HG02852 (cell line): ENCODE results near the gene CFAP157.

Experiments used
- ATAC-seq: cut with Tn5 transposase; IDR thresholded peaks from one replicate; pipeline ENCODE4 v1.9.1; 2021; ENCODE audit warnings: mild to moderate bottlenecking, moderate library complexity; ENCODE audit not compliant: unreplicated experiment

Gene CFAP157

DNA sequence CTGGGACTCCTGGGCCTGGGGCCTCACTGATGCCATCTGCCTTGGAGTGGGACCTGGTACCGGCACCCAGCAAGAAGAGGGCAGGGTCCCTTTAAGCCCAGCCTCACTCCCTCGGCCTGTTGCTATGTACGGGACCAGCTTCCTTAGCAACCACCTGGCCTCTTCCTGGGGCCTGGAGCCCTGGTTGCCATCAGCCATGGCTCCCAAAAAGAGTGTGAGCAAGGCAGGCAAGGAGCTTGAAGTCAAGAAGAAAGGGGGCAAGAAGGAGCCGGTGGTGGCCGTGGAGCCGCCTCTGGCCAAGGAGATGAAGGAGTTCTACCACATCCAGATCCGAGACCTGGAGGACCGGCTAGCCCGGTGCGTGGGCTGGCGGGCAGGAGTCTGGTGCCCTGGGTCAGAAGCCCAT is at the start of gene CFAP157:
Gene CFAP157, plus strand, starts transcription at position 153 of the 406 bp plus-strand sequence. Its CDS starts 44 bp downstream, at position 197.
- ATAC-seq: no peak

DNA sequence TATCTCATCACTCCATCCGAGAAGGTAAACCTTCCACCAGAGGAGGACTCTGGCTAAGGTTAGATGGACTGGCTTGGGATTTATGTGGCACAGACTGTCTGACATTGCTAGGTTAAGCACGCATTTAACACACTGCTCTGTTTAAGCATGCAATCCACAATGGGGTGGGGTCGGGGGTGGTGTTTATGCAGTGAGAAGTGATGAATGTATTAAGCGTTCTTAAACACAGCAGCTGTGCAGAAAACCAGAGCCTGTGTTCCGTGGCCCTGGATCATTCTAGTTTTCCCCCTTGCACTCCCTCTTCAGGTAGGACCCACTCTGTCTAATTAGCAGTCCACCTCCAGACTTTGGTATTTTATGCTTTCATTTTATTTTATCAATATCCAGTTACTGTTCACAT is 48.4 kb upstream of the CFAP157 start:
- no peak for ATAC-seq

DNA sequence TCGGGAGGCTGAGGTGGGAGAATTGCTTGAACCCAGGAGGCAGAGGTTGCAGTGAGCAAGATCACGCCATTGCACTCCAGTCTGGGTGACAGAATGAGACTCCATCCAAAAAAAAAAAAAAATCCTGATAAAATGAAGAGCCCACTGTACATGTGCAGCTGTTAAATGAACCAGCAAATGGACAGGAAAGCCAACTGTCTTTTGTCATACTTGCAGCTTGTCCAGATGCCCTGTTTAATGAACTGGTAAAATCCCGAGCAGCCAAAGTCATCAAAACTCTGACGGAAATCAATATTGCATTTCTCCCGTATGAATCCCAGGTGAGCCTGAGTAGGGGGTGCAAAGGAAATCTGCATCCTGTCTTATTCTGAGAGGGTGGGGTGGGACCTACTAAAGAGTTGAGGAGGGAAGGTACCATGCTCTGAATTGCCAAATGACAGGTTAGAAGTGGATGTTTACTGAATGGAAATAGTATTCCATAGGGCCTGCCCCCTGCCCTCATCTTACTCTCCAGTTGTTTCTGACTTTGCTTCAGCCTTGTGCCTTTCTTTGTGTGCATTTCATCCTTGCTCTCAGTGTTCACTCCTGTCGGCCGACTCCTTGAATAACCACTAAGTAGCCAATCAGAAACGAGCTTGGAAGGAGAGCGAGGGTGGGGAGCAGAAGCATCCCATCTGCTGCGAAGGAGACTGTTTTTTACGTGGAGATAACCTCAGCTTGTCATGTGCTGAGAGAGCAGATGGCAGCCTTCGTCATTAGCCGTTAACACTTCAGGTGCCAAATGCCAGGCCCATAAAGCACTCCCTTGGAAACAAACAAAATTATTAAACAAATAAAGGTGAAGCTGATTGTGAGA is 45.7 kb upstream of the CFAP157 start:
- ATAC-seq: no peak

DNA sequence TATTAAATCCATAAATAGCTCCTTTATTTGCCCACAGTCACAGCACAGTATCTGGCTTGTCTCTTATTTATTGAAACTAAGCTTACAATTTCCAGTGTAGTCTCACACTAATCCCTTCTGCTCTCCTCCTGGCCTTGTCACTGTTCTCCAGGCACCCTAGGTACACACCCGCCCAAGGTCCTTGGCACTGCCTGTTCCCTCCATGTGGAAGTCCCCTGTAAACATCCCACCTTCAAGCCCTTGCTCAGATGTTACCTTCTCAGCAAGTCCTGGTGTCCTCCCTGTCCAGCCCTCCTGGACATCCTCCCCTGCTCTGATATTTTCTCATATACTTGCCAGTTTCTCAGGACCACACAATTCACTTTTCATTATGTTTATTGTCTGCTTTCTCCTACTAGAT is 44.2 kb upstream of the CFAP157 start:
- ATAC-seq: no peak

DNA sequence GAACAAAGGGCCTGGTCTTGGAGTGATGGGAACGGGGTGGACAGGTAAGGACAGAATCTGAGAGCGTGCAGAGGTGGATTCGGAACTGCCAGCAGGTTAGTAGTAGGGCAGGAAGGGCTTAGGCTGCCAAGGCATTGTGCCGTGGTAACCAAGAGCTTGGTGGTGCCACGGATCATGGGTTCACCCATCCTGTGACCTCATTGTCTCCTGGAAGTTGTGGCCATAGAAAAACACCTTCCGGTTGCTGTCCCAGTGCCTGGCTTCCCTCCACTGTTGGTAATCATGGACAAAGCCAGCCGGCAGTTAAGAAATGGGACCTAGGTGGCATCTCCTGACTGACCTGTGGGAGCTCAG is 42.5 kb upstream of the CFAP157 start:
- ATAC-seq: no peak

DNA sequence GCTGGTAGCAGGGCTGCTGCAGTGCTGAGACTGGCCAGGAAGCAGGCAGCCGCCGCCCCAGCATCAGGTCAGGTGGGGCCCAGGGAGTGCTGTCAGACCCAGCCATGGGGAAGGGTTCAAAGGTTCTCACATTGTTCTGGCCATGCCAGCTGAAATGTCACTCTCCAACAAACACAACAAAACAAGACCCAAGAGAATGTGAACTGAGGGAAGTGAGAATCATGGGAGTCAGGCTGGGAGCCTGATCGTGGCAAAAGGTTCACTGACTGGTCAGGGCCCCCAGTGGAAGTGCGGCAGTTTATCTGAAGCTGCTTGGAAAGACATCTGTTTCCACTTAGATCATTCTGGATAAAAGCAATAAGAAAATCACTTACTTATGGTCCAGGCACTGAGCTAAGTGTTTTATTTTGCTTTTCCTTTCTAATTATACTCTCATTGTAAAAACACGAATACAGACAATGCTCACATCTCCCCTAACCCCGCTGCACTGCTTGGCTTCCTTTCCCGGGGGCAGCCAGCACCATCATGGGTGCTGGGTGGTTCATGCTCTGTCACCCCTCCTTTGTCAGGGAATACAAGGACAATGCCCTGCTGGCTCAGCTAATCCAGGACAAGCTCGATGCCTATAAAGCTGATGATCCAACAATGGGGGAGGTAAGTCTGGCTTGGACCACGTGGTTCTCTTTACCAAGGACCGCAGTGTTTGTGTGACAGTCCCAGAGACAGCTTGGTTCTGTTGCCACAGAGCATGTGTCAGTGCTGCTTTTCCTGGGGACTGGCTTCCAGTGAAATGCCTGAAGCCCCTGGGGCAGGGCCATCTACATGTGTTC is 41.9 kb upstream of the CFAP157 start:
- ATAC-seq: no peak

DNA sequence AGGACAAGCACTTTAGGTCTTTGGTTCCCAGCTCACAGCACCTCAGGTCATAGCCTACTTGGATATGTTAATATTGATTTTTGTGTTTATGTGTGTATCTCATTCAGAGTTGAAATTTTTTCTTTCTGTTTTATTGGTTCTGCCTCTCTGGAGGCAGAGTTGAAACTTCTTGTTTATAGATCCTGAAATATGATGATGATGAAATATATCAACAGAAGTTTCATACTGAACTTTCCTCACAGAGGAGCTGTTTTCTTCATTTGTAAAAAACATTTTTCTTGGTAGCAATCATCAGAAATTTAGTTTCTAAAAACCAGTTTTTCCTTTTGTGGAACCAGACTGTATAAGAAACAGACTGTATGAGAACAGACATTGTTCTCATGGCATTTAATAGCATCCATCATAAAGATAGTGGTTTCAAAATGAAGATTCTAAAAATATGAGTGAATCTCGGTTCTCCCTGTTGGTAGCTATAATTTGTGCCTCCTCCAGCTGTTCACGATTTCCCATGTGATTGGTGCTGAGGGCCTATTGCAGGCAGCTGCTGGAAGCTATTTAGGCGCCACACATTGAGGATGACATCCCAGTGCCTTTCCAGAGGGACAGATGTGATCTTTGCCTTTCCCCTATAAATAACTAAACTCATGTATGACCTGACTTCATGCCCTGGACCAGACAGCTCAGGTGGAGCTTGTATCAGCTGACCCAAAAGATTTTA is 39.5 kb upstream of the CFAP157 start:
- ATAC-seq: no peak

DNA sequence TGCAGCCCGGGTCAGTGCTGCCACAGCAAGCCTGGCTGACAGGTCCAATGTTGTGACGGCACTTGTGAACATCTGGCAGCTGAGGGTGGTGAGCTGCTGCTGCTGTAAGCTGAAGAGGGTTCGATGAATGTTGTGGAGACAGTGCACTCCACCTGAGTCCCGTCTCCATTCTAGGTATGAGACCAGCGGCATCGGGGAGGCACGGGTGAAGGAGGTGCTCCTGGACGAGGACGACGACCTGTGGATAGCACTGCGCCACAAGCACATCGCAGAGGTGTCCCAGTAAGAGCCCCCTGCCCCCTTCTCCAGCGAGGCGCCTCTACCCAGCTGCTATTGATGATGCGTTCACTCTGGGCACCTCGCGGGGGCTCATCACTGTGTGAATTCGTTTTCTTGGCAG is 38.9 kb upstream of the CFAP157 start:
- no peak for ATAC-seq

DNA sequence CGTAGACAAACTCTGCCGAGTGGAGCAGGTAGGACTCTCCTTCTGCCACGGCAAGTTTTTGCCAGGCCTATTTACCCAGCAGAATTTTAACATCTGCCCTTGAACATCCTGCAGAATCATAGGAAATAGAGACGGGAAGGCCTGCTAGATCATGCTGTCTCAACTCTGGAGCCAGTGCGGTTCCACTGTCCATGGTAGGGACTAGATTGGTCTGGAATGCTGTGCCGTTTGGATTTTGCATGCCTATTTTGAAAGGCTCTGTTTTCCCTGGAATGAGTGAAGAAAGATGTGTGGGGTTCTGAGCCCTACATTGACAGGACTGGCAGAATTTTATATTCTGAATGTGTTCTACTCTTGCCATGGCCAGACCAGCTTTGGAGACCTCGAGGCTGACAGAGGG is 33.6 kb upstream of the CFAP157 start:
- no peak for ATAC-seq

DNA sequence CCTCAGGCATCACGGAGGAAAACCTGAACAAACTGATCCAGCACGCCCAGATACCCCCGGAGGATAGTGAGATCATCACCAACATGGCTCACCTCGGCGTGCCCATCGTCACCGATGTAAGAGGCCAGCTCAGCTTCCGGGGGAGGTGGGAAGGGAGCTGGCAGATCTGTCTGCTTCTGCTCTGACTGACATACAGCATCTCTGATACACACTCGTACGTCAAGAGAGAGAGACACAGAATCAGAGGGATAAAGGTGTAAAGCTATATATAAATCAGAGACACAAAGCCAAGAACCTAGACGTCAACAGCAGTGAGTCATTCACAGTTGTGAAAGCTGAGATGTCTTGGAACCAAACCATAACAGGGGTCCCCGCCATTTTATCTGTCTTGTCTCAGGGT is 30.1 kb upstream of the CFAP157 start:
- no peak for ATAC-seq

DNA sequence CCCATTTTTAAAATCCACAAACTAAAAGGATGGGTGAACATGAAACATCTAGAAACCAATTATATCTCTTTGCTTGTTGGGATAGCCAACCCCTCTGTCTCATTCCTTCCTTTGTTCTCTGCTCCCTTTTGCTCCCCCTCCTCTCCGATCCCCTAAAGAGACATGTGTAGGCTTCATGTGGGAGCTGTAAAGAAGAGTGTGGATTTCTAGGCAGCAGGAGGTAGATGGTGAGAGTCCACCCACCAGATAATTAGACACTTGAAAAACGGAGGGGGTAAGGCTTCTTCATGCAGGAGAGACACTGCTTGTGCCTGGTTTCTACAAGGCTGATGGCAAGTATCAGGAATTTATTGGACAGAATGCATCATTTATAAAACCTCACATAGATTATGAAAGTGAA is 27.3 kb upstream of the CFAP157 start:
- no peak for ATAC-seq

DNA sequence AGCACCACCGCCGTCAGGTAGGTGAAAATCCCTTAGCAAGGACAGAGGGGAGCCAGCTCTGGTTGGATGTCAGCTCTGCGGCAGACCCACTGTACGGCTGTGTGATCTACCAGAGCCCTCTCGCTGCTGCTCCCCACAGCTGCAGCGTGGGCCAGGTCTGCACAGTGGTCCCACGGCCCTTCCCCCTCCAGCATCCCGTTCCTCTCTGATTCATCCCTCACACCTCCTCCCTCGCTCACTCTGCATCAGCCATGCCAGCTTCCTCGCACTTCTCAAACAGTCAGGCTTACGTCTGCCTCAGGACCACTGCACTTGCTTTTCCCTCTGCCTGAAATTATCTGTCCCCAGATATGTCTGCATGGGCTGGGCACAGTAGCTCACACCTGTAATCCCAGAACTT is 26.6 kb upstream of the CFAP157 start:
- ATAC-seq: no peak

DNA sequence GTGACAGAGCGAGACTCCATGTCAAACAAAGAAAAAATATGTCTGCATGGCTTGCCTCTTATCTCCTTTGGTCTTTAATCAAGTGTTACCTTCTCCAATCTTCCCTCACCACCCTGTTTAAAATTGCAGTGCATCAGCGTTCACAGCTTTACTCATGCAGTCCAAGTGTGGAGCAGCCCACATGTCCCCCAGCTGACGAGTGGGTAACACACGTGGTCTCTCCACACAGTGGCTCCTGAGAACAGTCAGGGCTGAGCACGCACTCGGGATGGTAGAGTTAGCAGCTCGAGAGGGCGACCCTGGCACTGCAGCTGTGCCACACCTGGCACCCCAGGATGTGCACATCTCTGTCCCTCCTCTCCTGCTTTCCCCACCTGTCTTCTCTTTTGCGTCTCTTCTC is 25.9 kb upstream of the CFAP157 start:
- ATAC-seq: no peak

DNA sequence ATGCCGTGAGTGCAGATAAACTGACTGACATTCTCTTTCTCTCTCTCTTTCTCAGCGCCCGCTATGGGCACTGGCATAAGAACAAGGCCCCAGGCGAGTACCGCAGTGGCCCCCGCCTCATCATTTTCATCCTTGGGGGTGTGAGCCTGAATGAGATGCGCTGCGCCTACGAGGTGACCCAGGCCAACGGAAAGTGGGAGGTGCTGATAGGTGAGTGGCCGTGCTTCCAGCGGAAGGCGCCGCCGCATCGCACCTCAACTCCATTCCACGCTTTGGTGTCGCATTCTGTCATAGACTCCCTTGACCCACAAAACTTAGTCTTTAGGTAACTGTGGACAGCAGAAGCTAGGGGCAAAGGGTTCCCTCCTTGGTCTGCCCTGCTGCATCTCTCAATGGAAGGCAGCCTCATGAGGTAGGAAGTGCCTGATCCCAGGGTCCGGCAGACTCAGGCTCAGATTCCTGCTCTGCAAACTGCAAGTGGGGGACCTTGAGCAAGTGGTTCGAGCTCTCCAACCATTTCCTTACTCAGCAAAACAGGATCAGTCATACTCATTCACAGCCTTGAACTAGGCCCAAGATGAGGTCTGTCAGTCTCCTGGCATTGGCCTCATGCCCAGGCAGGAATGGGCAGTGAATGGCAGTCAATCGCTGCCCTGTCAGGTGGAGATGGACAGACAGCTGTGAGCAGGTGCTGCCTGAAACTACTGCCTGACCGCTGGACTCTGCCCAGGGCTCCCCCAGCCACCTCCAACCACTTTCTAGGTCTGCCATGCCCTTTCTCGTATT is 24.2 kb upstream of the CFAP157 start:
- ATAC-seq: no peak

DNA sequence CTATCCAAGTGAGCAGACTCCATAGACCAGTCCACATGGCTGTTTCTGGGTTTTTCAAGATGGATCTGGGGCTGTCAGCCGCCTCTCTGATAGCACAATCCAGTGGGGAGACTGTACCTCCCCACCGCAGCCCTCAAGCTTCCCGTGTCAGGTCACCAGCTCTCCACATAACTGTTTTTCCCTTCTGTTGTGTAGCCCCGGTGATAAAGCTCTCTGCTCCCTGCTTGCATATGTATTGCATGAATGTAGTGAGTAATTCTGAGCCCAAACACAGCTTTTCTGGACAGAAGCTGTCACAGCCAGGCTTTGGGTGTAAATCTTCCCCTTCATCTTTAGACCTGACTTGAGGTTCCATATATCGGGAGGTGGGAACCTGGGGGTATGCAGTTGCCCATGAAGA is 23.1 kb upstream of the CFAP157 start:
- no peak for ATAC-seq

DNA sequence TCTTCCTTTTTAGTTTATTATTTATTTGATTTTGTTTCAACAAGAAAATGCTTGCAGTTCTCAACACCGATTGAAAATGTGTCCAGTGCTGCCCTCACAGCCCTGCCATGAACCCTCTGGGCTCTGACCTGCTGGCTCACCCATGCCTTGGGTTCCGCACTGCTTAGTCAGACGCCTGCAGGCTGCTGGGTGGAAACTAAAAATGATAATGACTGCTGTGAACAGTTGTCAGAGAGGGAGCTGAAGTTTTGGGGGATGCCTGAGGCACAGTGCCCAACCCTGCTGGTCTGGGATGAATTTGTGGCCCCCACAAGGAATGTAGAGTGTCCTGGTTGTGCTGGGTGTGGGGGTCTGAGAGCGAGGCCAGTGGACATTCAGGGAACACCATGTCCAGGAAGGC is 22.2 kb upstream of the CFAP157 start:
- ATAC-seq: no peak

DNA sequence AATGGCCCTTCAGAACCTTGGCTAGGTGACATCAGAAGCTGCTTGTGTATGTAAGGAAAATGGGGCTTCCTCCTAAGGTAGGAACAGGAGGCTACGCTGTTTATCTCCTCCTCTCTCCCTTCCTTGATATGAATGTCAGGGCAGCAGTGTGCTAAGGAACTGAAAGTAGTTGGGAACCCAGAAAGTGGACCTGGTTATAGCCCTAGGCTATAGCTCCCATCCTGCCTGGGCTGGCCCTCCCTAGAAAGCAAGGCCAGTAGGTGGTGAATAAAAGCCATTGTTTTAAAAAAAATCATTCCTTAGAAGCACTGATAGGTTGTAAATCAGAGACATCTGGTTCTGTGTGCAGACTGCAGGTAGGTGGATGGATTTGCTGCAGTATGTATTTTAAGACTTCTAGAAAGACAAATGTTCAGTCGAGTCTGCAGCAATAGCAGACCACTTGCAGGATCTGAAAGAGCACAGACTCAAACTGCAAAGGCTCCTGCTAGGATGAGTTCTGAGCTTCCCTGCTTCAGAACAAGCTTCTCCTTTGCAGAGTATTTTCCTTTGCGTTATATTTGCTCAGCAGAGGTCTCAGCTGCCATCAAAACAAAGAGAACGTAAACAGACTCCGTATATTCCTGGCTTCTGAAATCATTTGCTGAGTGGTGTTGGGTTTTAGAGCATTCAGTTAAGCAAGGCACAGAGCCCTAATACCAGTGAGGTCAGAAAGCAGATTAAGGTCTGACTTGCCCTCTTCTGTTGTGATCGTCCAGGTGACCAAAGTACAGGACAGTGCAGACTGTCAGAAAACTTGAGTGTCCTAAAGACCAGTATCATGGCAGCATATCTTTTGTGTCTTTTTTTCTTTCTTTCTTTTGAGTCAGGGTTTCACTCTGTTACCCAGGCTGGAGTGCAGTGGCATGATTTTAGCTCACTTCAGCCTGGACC is 20.1 kb upstream of the CFAP157 start:
- no peak for ATAC-seq

DNA sequence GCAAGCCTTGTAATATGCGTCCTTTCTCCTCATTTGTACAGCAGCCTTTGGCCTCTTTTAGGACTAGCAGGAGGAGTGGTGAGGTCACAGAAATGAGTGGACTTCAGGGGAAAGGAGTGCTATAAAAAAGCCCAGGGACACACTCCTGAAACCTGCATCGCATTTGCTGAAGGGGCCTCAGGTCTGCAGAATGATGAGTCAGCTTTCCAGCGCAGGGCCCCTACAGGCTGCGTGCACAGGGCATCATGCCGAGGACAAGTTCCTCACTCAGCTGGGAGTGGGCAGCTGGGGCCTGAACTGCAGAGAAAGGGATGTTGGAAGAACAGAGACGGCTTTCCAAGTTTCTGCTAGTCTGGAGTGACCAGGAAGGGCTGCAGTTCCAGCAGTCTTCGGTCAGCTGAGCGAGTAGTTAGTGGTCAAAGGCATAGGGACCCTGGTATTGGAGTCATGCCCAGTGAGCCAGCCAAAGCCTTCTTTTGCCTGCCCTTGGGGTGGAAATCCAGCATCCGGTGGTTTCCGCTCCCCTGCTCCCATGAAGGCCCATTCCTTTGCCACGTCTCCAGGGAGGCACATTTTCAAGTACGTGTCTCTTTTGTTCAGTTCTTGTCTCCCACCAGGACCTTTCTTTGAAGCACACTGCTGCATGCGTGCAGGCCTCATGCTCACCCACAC is 17.3 kb upstream of the CFAP157 start:
- ATAC-seq: no peak

DNA sequence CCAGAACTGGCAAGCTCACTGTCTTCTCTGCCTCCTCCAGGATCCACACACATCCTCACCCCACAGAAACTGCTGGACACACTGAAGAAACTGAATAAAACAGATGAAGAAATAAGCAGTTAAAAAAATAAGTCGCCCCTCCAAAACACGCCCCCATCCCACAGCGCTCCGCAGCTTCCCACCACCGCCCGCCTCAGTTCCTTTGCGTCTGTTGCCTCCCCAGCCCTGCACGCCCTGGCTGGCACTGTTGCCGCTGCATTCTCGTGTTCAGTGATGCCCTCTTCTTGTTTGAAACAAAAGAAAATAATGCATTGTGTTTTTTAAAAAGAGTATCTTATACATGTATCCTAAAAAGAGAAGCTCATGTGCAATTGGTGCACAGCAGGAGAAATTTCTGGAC is 16.1 kb upstream of the CFAP157 start:
- no peak for ATAC-seq
